Activated gamma-delta T cell (primary cell): ENCODE data around the gene PTPRN2.
"Not testable (repeated sequence)": the region's sequence is repeated elsewhere in the genome, so short reads cannot be mapped to it uniquely, and the experiment has no call there.

Experiments
- DNase-seq: peaks from one replicate; lab custom pipeline; 2025; lab: John Stamatoyannopoulos, UW

Gene PTPRN2

GRCh38 chr7:158550886-158551452 lies 36.7 kb downstream of the PTPRN2 start:
- no peak for DNase-seq

DNA sequence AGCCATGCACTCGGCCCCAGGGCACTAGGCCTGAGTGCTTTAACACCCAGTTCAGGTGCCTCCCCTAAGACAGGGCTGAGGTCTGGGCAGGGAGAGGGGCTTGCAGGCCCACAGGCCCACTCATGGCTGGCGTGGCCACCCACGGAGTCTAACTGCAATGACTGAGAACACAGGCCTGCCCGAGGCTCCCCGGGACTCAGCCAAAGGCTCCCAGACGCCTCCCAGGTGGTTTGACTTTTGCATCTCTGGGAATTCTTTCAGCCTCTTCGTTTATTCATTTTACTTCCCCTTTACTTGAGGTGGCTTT lies 37.3 kb downstream of the PTPRN2 start:
- no peak for DNase-seq

- no peak for DNase-seq
Observed at GRCh38 chr7:158549616-158550393, 37.8 kb downstream of the PTPRN2 start.

GRCh38 chr7:158549176-158549615 lies 38.4 kb downstream of the PTPRN2 start:
- no peak for DNase-seq

GRCh38 chr7:158548726-158549125 lies 38.9 kb downstream of the PTPRN2 start:
- no peak for DNase-seq

DNA sequence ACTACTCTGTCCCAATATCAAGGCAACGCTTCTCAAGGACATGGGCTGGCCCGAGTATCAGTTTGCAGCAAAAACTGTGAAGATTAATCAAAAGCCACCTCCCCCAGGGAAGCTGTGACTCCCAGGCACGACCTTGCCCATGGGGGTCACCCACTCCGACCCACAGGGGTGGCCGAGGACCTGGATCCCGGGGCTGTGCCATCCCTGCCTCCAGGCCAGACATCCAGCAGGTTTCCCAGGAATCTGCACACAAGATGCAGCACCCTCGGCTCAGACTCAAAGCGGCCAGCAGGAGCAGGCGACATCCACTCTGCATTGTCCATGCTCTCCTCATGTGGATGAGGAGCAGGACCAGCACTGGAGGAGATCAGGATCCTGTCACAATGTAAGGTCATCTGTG lies 39.8 kb downstream of the PTPRN2 start:
- DNase-seq = no peak

GRCh38 chr7:158546626-158547025 lies 41.0 kb downstream of the PTPRN2 start:
- DNase-seq = no peak

DNA sequence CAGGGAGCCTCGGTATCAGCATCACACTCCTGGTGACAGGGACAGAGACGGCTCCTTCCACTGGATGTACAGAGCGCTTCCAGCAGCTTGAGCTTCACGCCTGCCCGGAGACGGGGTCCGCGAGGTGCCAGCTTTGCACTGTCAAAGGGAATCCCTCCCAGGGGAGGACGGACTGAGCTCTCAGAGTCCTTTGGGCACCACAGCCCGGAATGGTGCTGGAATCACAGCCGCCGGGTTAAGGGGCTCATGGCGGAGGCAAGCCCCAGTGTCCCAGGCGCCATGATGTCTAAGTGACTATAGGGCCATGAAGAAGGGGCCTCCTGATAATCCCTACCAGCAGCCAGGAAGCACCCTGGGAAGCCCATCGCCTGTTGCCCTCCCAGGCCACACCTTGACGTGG lies 41.4 kb downstream of the PTPRN2 start:
- no peak for DNase-seq

- no peak for DNase-seq
Observed at GRCh38 chr7:158544708-158545107, 42.9 kb downstream of the PTPRN2 start.

DNA sequence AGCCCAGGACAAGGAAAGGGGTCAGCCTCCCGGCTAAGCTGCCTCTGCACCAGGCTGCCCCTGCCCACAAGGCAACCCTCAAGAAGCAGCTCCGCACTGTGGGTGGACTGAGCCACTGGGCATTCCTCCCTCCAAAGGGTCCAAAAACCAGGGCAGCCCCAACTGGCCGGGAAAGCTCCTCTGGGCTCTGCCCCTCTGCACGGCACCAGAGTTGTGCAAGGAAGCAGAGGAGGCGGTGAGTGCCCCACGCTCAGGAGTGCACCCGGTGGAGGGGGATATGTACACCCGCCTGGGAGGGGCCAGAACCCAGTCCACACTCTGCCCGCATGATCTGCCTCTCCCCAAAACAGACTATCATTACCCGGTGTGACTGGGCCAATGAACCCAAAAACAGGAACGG lies 43.8 kb downstream of the PTPRN2 start:
- no peak for DNase-seq

GRCh38 chr7:158542651-158543566 lies 44.7 kb downstream of the PTPRN2 start:
- no peak for DNase-seq

DNA sequence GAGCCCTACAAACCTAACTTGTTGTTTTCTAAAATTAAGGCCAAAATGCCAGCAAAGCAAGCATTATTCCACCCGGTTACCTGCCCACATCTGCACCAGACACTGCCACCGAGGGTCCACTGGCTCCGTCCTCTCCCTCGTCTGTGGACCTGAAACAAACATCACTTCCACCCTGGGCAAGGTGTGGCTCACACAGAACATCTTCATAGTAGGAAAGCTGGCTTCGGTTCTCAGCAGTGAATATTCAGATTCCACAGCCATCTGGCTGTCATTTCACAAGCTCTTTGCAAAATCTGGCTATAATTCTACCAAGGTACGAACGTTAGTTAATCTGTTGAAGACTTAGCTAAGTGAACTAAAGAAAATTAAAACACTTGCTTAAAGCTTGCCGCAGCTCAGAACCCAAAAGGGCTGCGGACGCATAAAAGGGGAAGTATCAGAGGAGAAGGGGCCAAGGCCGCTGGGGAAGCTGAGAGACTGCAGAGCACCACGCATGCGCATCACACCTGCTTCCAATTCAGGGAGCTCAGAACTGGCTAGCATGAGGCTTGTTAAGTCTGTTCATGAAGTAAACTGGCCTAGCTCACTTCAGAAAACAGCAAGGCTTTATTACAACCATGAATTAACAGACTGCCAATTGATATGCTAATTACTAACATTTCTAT lies 46.1 kb downstream of the PTPRN2 start:
- DNase-seq = no peak

- no peak for DNase-seq
Observed at GRCh38 chr7:158539711-158540146, 47.9 kb downstream of the PTPRN2 start.

DNA sequence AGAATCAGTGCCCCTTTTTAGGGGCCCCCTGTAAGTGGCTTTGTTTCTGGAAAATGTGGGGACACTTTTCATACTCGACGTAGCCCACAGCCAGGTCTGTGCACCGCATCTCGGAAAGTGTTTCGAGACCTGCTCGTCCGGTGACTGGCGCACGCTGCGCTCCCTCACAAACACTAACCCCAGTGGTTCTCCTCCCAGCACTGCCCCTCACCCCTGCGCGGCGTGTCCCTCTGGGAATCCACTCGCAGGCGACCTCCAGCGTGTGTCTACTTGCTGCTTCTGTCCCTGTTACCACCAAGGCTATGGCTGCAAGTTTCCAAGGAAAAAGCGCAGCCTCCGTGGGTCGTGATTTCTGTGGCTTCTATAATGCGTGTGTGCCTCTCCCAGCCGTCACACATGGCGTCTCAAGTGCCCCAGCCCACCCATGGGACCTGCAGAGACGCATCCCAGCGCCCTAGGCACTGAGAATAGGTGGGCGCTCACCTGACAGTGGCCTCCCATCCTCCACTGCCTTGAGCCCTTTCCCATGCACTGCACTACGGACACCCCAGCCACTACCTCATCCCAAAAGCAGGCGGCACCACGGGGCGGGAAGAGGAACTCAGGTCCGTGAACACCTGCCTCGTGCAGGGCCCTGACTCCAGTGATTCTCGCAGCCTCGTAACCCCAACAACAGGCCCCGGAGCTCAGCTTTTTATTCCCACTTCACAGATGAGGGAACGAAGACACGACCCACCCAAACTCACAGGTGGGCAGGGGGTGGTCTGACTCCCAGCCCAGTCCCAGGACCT lies 49.3 kb downstream of the PTPRN2 start:
- DNase-seq = no peak

DNA sequence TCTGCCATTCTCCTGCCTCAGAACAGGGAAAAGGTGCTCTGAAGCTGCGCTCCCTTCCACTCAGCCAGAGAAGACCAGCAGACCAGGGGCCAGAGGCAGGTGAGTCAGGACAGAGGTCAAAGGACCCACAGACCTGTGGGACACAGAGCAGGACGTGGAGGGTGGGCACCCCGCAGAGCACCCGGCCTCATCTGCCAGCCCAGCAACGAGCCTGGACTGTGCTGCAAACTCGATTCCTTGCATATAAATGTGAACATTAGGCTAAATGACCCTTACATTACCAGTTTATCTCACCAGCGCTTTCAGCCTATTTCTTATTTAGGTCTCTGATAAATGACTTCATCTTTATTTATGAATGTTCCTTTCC lies 50.1 kb downstream of the PTPRN2 start:
- no peak for DNase-seq

- DNase-seq = no peak
Observed at GRCh38 chr7:158536871-158537515, 50.6 kb downstream of the PTPRN2 start.

DNA sequence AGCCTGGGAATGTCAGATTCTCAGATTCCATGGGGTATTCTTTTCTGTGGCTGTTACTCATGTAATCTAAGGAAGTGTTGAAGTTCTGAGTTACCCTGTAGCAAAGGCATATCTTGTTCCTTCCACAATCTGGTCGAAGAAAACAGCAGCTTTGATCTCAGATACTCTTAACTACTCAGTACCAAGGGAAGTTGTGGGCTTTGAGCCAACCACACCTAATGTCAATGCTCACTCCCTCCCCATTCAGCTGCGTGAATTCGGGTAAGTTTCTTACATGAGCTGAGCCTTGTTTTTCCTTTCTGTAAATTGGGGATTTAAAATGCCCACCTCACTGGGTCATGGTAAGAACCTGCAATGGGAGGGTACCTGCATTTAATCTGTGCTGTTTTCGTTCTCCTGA lies 52.5 kb downstream of the PTPRN2 start:
- no peak for DNase-seq

DNA sequence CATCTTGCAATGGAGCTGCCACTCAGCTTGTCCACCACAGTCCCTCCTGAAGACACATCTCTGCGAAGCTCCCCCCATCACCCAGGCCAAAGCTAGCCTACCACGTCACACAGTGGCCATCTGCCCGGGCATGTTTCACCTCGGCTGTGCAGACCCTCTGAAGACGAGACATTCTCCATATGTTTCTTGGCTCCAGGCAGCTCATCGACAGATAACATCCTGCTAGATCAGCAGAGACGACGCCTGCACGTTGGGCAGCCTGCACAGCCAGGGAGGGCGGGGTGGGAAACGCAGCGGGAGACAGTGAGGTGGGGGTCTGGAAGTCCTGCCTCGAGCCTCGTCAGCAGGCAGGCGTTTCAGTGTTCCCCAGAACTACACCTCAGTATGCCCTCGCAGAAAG lies 53.0 kb downstream of the PTPRN2 start:
- no peak for DNase-seq

GRCh38 chr7:158534134-158534515 lies 53.5 kb downstream of the PTPRN2 start:
- not testable (repeated sequence) for DNase-seq

GRCh38 chr7:158533386-158534133 lies 54.1 kb downstream of the PTPRN2 start:
- DNase-seq = no peak
